ENCODE results near the gene ZNF521. TPM values are rescaled to one million over a fixed set of nuclear protein-coding genes. Genes with fewer than 3 reads are reported as not detected.
A peak's percentile ranks its signal among the peaks of the same experiment; 100 is the strongest.

Gene ZNF521
- polyA plus RNA-seq (ENCODE audit: insufficient read length in 4 of 4), result 10 to 100 TPM; 35.1 to 48.3 (median 45.7) TPM

GRCh38 chr18:25351777-25352628, at the start of gene ZNF521:
Gene ZNF521 (minus strand): TSS chr18:25352166. CDS start chr18:25350946, 1,220 bp downstream.
- DNase-seq (ENCODE audit: low read depth in 4 of 4, low spot score in 2 of 4), result peak; percentile 70 to 94 (median 88)

DNA sequence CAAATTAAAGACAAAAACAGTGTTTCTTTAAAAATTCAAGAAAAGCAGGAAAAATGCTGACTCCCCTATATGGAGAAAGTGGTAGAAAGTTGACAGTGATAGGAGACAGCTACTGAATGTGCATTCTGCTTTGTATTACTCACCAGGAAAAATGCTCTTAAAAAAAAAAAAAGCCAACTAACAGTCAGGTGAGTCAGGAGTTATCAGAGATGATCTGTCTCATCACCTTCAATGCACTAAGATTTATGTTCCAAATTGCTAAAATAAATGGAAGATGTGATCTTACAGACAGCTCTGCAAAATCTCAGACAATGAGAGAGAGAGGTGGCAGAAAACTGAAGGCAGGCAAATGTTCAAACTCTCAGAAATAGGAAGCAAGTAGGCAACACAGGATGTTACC, 47.6 kb upstream of the ZNF521 start:
- DNase-seq (ENCODE audit: low read depth in 4 of 4, low spot score in 2 of 4), result no peak

- DNase-seq (ENCODE audit: low read depth in 4 of 4, low spot score in 2 of 4), result no peak
Measured at GRCh38 chr18:25392192-25392591, 40.2 kb upstream of the ZNF521 start.

- no peak for DNase-seq (ENCODE audit: low read depth in 4 of 4, low spot score in 2 of 4)
Measured at GRCh38 chr18:25373432-25374179, 21.6 kb upstream of the ZNF521 start.

DNA sequence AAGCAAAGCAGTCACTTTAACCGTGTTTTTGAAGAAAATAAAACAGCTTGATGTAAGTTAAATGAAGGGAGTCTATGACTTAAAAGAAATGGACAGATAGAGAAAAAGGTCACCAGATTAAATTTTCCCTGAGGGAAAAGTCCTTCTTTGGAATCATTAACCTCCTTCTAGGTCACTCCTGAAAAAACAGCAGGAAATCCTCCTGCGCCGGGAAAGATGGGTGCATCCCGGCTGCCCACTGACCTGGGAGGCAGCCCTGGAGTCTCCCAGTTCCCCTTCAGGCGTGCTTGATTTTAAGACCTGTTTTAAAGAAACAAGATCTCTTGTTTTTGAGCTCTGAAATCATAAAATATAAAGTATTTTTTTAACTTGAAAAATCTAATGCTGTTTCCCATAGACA, 18.4 kb upstream of the ZNF521 start:
- no peak for DNase-seq (ENCODE audit: low read depth in 4 of 4, low spot score in 2 of 4)

DNA sequence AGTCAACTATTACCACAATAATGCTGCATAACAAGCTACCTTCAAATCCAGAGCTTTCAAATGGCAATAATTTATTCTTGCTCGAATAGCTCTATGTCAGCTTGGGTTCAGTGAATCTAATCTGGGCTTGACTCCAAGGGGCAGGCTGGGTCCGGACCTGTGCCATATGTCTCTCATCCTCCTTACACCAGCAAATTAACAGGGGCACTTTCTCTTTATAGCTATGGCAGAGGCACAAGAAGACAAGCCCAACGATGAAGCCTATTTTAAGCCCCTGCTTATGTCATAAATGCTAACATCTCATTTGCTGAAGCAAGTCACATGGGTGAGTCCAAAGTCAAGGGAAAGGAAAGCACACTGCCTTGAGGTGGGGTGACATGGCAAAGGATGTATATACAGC, 13.3 kb upstream of the ZNF521 start:
- DNase-seq (ENCODE audit: low read depth in 4 of 4, low spot score in 2 of 4), result no peak

GRCh38 chr18:25364732-25365131, 12.8 kb upstream of the ZNF521 start:
- DNase-seq (ENCODE audit: low read depth in 4 of 4, low spot score in 2 of 4), result no peak

DNA sequence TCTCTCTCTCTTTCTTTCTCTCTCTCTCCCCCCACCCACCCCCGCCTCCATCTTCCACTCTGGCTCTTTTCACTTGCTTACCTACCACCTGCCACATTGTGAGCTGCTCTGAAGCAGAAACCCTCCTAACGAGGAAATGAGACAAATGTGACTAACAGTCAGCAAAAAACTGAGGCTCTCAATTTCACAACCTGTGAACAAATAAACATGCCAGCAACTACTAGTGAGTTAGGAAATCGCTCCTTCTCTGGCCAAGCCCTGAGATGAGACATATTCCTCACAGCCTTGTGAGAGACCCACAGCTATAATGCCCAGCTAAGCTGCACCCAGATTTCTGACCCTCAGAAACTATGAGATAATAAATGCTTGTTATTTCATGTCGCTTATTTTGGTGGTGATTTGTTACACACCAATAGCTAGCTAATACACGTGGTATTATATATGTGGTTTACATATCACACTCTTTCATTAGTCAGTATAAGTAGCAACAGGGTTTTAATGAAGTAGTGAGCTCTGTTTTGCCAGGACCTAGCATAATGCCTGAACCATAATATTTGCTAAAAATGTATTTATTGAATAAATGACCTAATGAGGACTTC, 8.4 kb upstream of the ZNF521 start:
- DNase-seq (ENCODE audit: low read depth in 4 of 4, low spot score in 2 of 4), result no peak

DNA sequence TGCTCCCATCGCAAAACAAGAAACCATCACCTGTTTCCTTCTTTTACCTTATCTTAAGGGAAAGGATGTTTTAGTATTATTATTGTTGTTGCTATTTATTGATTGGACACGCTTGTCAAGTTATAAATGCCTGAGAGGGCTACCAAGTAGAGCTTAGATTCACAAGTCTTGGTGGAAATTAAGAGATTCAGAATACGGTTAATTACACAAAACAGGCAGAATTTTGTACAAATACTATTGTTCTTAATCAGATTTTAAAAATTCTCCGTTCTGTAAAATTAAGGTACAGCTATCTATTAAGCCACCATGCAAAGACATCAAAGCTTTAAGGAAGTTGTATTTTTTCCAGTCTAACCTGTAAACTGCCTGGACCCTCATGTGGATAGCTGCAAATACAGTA, 1.1 kb upstream of the ZNF521 start:
- no peak for DNase-seq (ENCODE audit: low read depth in 4 of 4, low spot score in 2 of 4)

DNA sequence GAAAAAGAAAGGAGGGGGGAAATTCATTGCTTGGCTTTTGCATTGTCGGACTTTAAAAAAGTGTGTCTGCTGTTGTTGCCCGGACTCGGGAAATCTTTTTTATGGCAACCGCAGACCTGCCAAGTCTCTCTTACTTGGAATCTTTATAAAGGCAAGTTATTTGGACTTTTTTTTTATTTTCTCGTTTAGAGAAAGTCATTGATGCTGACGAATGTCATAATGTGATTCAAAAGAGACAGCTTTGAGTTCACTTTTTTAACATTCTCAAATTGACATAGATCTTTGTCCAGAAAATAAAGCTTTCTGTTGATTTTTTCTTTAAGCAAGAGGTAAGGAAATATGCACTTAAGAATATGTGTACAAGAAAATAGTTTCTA, 651 bp upstream of the ZNF521 start:
- no peak for DNase-seq (ENCODE audit: low read depth in 4 of 4, low spot score in 2 of 4)

GRCh38 chr18:25351280-25351775, 638 bp downstream of the ZNF521 start:
- peak in 1 of 4 donors; percentile 29 for DNase-seq (ENCODE audit: low read depth in 4 of 4, low spot score in 2 of 4)

DNA sequence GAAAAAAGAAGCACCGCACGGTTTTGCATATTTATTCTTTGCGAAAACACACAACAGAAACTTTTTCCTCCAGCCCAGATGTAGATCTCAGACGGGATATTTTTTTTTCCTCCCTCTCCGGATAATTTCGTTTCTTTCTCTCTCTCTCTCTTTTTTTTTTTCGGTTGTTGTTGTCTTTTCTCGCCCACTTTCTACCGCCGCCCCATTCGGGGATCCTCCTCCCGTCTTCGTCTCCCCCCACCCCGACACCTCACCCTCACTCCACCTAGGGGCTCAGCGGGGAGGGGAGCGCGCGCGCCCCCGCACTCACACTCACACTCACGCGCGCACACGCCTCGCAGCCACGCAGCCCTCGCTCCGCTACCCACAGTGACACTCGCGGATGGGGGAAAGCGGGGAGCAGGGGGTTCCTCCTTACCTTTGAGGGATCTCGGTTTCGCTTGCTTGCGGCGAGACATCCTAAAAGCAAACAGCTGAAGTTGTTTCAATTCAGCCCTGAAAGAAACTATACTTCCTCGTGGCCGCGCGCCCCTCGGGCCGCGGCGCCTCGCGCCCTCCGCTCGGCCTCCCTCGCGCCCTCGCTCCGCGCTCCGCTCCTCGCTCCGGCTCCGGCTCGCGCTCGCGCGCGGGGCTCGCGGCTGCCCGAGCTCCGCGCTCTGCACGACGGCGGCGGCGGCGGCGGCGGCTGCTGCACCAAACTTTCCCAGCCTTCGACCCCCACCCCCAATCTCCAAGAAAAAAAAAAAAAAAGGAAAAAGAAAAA, 1.3 kb downstream of the ZNF521 start:
- peak in 1 of 4 donors; percentile 45 for DNase-seq (ENCODE audit: low read depth in 4 of 4, low spot score in 2 of 4)

- DNase-seq (ENCODE audit: low read depth in 4 of 4, low spot score in 2 of 4), result peak in 1 of 4 donors; percentile 34
Measured at GRCh38 chr18:25349926-25350487, 2.0 kb downstream of the ZNF521 start.

GRCh38 chr18:25349131-25349925, 2.6 kb downstream of the ZNF521 start:
- DNase-seq (ENCODE audit: low read depth in 4 of 4, low spot score in 2 of 4), result peak in 1 of 4 donors; percentile 58

DNA sequence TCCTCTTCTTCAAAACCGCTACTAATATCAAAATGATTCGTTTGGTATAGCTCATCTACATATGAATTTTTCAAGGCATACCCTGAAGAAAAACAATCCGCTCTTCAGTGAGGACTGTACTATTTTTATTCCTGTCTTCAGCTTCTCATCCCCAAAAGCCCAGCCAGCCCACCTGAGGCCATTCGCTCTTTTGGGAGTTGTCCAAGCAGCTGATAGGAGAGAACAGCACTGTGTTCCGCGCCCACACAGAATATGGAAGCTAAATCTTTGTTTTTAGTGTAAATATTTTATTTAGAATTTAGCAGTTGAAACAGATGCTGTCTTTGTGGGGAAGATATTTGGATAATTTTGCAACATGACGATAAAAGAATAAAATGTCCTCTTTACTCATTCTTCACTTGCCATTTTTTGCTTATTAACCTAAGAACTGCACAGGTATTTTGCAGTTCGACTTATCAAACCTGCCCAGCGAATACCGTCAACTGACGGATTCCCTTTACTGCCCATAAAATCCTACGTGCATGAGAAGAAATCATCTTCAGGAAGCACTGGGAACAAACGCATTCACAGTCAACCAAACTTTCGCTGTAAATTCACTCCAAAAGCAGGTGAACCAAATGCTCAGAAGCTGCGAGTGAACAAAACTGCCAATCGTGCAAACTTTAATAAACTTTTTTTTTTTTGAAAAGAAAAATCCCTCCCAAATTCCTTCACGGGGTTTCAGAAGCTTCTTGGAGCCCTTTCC, 3.4 kb downstream of the ZNF521 start:
- DNase-seq (ENCODE audit: low read depth in 4 of 4, low spot score in 2 of 4), result no peak

- no peak for DNase-seq (ENCODE audit: low read depth in 4 of 4, low spot score in 2 of 4)
Measured at GRCh38 chr18:25346561-25346960, 5.4 kb downstream of the ZNF521 start.

DNA sequence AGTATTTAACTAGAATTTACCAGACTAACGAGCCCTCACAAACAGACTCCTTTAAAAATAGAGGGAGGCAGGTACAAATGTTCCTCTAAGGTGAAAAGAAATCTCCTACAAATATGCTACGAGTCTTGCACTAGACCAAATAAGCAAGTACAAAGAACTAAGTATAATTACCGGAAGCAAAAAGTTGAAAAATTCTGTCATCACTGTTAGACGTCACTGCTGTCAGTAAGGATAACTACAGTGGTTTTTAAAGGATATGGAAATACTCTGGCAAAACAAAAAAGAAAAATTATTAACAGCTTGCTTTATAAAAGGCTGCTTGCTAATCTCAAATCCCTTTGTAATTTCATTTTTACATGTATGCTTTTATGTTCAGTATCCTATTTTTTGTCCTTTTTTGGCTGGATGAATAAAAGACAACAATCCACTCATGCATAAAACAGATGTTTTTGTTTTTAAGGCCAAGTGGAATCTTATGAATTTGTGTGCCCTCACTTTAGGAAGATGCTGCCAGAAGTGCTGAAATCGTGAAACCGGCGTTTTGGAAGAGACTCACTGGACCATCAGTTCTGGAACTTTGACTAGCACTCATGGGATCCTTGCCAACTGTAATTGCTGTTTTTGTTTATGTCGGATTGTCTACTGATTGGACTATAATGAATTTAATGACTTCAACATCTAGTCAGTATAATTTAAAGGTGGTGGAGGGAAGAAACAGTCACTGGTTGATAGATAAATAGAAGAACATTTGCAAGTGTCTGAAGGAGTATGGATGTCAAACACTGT, 6.7 kb downstream of the ZNF521 start:
- DNase-seq (ENCODE audit: low read depth in 4 of 4, low spot score in 2 of 4), result no peak

- DNase-seq (ENCODE audit: low read depth in 4 of 4, low spot score in 2 of 4), result no peak
Measured at GRCh38 chr18:25341831-25342230, 10.1 kb downstream of the ZNF521 start.
